Measurements from ENCODE around the gene EPS8L3. TPM values are rescaled to one million over a fixed set of nuclear protein-coding genes. Genes with fewer than 3 reads are reported as not detected.

The EPS8L3 gene
- total and polyA plus RNA-seq, 2 of the 4 experiments (the other 2 are of a cell fraction) = not detected

GRCh38 chr1:109726007-109726406, 37.7 kb downstream of the EPS8L3 start:
- no TSS peak for BruUV-seq (replicated peaks)
- no peak for DNase-seq
- H3K4me1 ChIP-seq (ENCODE audit: control insufficient read depth, insufficient read depth, low read length) = peaks cover 2% of the 10 kb centered on the region; the same call in 1 of the 2 replicates
- WGBS, 2 experiments (ENCODE audit: extremely low coverage in 2 of 2, insufficient read length in 1 of 2) = 60% methylated on average over 1 of the region's 1 CpG; no CpG with 5 or more reads in 1 of the 2 experiments
- intact Hi-C loops (cut with micrococcal nuclease) = no loop called here
- no peak overlapping the region for H2AK9ac ChIP-seq (replicated peaks; ENCODE audit: low read depth, low read length, poor library complexity)
- H3K4me2 ChIP-seq (ENCODE audit: low read depth, low read length) = no peak overlapping the region
- H3K9me3 ChIP-seq (ENCODE audit: control insufficient read depth, insufficient read depth, low read length) = no peaks in the 10 kb centered on the region; the same call in 1 of the 2 replicates
- H3K23ac ChIP-seq (ENCODE audit: low read depth, low read length) = no peak overlapping the region
- no peaks in the 10 kb centered on the region for H4K20me1 ChIP-seq (ENCODE audit: insufficient read depth, low read length)
- dilution Hi-C loops (cut with HindIII; ENCODE audit: low sequenced_read_pairs, unreplicated experiment) = no loop called here
- H2BK5ac ChIP-seq (ENCODE audit: low read depth, low read length, poor library complexity, severe bottlenecking) = no peak overlapping the region
- no peaks in the 10 kb centered on the region for H3K79me1 ChIP-seq (ENCODE audit: low read depth in 1 of 2, low read length in 2 of 2)
- in situ Hi-C loops (cut with MboI; ENCODE audit: low sequenced_read_pairs) = no loop called here
- H3K4ac ChIP-seq (ENCODE audit: low read depth, low read length) = no peak overlapping the region
- H2AFZ ChIP-seq (replicated peaks; ENCODE audit: low read length, poor library complexity) = no peak overlapping the region
- no peak for ATAC-seq (ENCODE audit: low read depth)
- no peak overlapping the region for H2BK15ac ChIP-seq (ENCODE audit: low read depth, low read length)
- ChIA-PET POLR2A (ENCODE audit: unreplicated experiment) (no interaction called here), CTCF (no interaction called here)
- H4K91ac ChIP-seq (ENCODE audit: insufficient read depth, low read depth, low read length) = no peak overlapping the region
- H2BK20ac ChIP-seq (ENCODE audit: low read depth, low read length) = no peak overlapping the region
- 0 out of 2 replicates have a peak, but pooled peaks cover 3% of the 10 kb centered on the region for H3K9me1 ChIP-seq (ENCODE audit: insufficient read depth, low read length)
- H4K8ac ChIP-seq (ENCODE audit: low read depth in 2 of 2, low read length in 2 of 2) = no peak overlapping the region
- no peak overlapping the region for H3K4me3 ChIP-seq (ENCODE audit: insufficient read depth, low read depth, low read length)
- H3K56ac ChIP-seq (ENCODE audit: extremely low read depth, insufficient read depth, low read length) = no peak overlapping the region
- no peak overlapping the region for H3K14ac ChIP-seq (replicated peaks; ENCODE audit: low read depth, low read length)
- H3K27me3 ChIP-seq (ENCODE audit: control insufficient read depth, insufficient read depth, low read length) = peaks cover 7% of the 10 kb centered on the region
- TF ChIP-seq CHD1 (IDR thresholded peaks at IDR 0.05; ENCODE audit: low read depth, low read length) (no peak), POLR2A (IDR thresholded peaks at IDR 0.05; ENCODE audit: low read depth, low read length) (no peak)
- no peak overlapping the region for H4K5ac ChIP-seq (ENCODE audit: low read depth, low read length)
- no peaks in the 10 kb centered on the region for H3K36me3 ChIP-seq (ENCODE audit: control insufficient read depth, insufficient read depth, low read length)
- no peak overlapping the region for H3K18ac ChIP-seq (ENCODE audit: low read depth, low read length)
- H3K9ac ChIP-seq (ENCODE audit: low read depth, low read length) = no peak overlapping the region
- H2AK5ac ChIP-seq (ENCODE audit: low read depth, low read length) = no peak overlapping the region
- H3K27ac ChIP-seq (ENCODE audit: insufficient read depth, low read length) = no peak overlapping the region
- H2BK120ac ChIP-seq (ENCODE audit: low read depth, low read length) = no peak overlapping the region

Data from IMR-90 (cell line).